Hematopoietic multipotent progenitor cell treated with erythropoietin and hydrocortisone succinate and interleukin-3 and kit ligand, for 4 days (in vitro differentiated cells): ENCODE measurements around the gene FAM83F.

Experiments
- DNase-seq: peaks from one replicate; pipeline ENCODE4 v3.0.0-alpha.2; 2015

The FAM83F gene

DNA sequence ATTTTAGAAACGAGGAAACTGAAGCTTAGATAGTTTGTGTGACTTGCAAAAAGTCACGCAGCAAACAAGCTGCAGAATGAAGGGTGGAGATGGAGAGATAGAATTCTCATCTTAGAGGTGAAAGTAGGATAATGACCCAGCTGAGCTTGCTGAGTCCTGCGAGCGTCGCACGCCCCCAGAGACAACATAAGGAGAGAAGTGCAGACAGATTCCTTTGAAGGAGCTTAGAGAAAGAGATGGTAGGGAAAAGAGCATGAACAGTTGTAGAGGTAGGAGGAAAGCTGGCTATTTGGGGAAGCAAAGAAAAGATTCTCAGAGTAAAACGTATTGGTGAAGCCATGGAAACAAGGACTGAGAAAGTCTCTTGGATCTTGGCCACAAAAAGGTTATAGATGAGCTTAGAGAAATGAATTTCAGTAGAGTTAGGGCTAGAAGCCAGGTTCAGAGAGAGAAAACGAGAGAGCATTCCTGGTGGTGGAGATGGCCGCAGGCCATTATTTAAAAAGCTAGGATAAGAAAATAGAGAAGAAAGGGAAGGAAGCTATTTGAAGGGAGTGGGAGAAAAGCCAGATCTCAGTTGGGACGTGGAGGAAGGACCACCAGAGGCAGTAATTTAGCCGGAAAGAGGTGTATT lies 44.8 kb downstream of the FAM83F start:
- DNase-seq, result no peak

GRCh38 chr22:40040927-40041326 lies 46.2 kb downstream of the FAM83F start:
- DNase-seq, result peak; percentile 92

DNA sequence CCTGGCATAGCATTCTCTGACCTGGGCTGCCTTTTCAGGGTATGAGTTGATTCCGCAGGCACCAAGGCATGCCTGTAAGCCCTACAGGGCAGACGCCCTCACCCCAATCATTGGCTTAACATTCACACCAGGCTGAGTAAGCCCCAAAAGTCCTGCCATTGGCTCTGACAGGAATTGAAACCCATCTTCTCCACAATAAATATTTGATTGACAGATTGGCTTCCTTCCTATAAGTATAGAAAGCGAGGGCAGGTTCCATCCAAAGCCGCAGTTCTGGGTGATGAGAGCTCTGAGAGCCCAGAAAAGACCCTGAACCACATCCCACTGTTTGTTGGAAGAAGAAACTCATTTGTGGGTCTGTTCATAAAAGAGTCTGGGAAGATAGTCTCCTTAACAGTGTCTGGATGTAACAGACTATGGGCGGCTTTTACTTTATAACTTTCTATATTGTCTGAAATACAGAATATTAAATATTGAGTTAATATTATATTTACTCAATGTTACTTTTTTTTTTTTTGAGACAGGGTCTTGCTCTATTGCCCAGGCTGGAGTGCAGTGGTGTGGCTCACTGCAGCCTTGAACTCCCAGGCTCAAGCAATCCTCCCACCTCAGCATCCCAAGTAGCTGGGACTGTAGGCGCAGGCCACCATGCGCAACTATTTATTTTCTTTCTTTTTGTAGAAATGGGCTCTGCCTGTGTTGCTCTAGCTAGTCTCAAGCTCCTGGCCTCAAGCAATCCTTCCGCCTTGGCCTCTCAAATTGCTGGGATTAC lies 46.8 kb downstream of the FAM83F start:
- DNase-seq, result no peak

GRCh38 chr22:40042312-40042711 lies 47.6 kb downstream of the FAM83F start:
- no peak for DNase-seq

- DNase-seq, result no peak
Measured at GRCh38 chr22:40043081-40043480, 48.3 kb downstream of the FAM83F start.

- no peak for DNase-seq
Measured at GRCh38 chr22:40043793-40044101, 49.0 kb downstream of the FAM83F start.

GRCh38 chr22:40044102-40044869 lies 49.5 kb downstream of the FAM83F start:
- DNase-seq, result peak; percentile 100

GRCh38 chr22:40044870-40045834 lies 50.4 kb downstream of the FAM83F start:
- peak; percentile 76 for DNase-seq

DNA sequence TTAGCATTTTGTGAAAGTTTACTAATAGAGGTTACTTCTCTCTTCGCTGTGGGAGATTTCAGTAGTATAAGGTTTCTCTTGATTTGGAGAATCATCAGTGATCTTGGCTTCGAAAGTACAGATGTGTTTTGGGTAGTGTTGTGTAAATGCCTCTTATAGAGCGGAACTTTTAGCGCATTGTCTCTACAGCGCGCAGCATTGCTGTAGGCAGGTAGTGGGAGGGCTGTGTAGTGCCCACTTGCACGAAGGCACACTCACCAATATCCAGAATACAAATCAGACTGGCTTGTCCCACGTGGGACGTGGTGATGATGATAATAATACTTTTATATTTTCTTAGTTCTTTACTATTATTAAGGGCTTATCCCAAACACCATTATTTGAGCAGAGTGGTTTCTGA lies 51.4 kb downstream of the FAM83F start:
- no peak for DNase-seq

DNA sequence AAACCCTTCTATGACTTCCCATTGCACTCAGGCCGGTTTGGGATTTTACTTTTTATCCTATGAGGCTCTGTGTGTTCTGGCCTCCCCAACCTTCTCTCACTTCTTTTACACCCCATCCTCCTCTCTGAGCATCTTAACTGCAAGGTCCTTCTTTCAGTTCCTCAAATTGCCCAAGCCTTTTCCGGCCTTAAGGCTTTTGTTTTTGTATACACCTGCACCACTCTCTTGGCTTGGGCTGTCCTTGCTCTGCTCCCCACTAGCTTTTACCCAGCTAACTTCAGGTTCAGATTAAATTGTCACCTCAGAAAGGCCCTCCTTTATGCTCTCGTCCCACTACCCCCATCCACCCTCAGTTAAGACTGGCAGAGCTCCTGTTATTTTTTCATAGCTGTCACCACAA lies 55.5 kb downstream of the FAM83F start:
- DNase-seq, result peak; percentile 43

GRCh38 chr22:40051322-40051721 lies 56.6 kb downstream of the FAM83F start:
- DNase-seq, result peak; percentile 42

GRCh38 chr22:40053460-40053859 lies 58.7 kb downstream of the FAM83F start:
- DNase-seq, result no peak

- DNase-seq, result no peak
Measured at GRCh38 chr22:40054486-40054885, 59.7 kb downstream of the FAM83F start.

- peak; percentile 56 for DNase-seq
Measured at GRCh38 chr22:40055143-40055883, 60.6 kb downstream of the FAM83F start.

DNA sequence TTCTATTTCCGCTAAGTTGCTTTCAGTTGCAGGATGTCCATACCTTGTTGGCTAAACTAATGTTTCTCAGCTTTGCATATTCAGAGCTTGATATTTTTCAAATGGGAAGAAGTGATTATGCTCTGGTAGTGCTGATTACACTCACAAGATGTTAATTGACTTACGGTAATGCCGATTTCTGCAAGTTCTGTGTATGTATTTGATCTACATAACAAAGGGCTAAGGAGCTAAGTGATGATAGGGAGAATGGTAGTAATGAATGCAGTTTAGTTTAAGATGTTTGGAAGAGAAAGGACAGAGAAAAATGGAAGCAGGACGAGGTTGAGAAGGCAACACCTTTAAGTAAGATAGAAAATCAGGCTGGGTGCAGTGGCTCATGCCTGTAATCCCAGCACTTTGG lies 61.4 kb downstream of the FAM83F start:
- DNase-seq, result no peak

GRCh38 chr22:40056559-40056958 lies 61.8 kb downstream of the FAM83F start:
- DNase-seq, result no peak

DNA sequence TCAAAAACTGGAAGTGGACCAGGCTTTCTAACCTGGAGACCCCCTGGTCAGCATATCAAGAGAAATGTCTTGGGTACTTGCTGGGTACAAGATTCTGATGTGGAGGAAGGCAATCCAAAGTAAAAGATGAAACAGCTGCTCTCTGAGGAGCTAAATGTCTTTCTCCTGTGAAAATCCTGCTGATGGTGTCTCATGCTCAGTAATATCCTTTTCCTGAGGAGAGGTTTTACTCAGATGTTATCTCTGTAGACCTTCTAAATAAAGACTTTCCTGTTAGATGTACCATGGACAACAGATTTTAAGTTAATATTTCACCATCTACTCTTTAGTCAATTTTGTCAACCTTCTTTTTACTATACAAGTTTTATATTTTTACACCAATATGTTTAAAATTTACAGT lies 62.9 kb downstream of the FAM83F start:
- no peak for DNase-seq

GRCh38 chr22:40058265-40058664 lies 63.5 kb downstream of the FAM83F start:
- peak; percentile 74 for DNase-seq

DNA sequence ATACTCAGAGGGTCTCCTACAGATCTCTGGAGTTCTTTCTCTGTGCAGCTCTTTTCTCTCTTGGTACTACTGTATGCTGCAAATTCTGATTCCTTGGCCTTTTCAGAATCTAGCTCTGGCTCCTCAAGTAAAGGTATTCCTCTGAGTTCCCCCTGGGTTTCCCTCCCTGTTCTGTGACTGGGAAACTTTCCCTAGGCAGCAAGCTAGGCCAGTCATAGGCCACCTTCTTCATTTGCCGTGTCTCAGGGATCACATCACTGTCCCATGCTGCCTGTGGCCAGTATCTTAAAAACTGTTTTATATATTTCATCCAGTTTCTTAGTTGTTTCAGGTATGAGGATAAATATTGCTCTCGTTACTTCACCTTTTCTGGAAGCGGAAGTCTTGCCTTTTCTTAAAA lies 71.2 kb downstream of the FAM83F start:
- no peak for DNase-seq

GRCh38 chr22:40067639-40068038 lies 72.9 kb downstream of the FAM83F start:
- DNase-seq, result no peak

DNA sequence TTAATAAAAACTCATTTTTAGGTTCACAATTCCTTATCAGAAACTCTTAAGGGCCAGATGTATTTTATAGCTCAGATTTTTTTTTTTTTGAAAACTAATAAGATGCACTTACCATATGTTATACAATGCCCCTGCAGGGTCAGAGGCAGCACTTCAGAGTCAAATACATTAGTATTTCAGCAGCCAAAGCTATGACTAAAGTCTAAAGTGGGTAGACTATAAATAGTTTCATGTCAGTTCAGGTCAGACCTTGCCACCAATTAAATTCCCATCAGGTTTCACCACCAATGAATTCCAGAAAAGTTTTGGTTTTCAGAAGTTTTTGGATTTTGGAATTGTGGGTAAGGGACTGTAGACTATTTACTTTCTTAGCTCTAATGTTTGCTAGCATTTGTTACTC lies 75.9 kb downstream of the FAM83F start:
- DNase-seq, result no peak

DNA sequence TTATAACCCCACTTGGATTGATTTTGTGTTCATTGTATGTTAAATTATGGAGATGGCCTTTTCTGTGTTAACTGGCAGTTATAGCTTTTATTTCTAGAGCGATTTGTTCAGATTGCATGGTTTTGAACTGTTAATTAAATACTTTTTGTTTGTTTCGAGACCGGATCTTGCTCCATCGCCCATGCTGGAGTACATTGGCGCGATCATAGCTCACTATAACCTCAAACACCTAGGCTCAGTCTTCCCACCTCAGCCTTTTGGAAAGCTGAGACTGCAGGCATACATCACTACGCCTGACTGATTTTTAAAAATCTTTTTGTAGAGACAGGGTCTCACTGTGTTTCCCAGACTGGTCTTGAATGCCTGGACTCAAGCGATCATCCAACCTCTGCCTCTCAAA lies 77.0 kb downstream of the FAM83F start:
- DNase-seq, result no peak
